COLO668 (cell line): ENCODE measurements around the gene TNNT2.

Experiments
- DNase-seq: peaks from one replicate; lab custom pipeline; 2025; ENCODE audit not compliant: unreplicated experiment; lab: John Stamatoyannopoulos, UW

The TNNT2 gene

DNA sequence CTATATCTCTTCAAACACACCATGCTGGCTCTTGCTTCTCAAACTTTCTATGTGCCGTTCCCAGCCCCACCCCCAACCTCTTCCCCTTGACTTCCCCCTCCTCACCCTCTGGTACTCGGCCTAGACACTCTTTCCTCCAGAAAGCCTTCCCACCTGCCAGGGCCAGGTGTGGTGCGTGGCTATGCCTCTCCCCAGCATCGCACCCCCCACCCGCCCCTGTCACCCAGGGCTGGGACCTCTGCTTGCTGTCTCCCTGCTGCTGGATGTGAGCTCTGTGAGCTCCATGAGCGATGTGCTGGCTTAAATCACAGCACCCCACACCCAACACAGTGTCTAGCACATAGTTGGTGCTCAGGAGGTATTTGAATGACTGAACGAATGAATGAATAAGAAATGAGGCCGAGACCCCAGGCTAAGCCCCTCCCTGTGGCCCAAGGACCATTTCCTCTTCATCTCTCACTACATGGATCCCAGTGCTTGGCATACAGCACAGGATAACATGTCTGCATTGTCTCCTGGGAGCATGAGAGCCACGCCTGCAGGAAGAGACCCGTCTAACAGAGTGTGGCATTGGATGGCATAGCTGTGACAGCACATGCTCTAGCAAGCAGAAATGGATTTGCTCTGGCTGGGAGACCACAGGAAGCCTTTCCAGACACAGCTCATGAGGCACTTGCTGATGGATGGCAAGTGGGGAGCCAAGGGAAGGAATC is 19.7 kb downstream of the TNNT2 start:
- DNase-seq = no peak

DNA sequence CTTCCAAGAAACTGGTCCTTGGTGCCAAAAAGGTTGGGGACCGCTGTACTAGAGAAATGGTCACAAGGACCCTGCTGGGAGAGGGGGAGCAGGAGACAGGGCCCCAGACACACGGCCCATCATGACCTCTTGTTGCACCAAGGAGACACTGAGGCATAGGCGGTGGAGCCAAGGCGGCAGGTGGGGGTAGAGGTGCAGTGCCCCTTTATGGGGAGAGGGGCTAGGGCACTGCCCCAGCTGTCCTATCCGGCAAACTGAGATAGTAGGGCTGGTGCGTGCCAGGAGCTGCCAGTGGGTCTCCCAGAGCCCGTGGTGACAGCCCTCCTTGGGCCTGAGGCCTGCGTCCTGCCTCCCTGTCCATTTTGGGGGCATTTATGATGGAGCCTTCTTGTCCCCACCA is 20.3 kb downstream of the TNNT2 start:
- DNase-seq = no peak

DNA sequence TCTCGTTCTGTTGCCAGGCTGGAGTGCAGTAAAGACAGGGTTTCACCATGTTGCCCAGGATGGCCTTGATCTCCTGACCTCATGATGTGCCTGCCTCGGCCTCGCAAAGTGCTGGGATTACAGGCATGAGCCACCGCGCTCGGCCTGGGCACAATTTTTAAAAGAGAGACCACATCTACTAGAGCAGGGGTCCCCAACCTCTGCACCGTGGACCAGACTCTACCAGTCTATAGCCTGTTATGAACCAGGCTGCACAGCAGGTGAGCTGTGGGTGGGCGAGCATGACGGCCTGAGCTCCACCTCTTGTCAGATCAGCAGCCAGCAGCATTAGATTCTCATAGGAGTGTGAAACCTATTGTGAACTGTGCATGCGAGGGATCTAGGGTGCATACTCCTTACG is 20.8 kb downstream of the TNNT2 start:
- DNase-seq = no peak

GRCh38 chr1:201356236-201356635 is 21.2 kb downstream of the TNNT2 start:
- DNase-seq = no peak

- no peak for DNase-seq
Observed at GRCh38 chr1:201355471-201355870, 22.0 kb downstream of the TNNT2 start.

DNA sequence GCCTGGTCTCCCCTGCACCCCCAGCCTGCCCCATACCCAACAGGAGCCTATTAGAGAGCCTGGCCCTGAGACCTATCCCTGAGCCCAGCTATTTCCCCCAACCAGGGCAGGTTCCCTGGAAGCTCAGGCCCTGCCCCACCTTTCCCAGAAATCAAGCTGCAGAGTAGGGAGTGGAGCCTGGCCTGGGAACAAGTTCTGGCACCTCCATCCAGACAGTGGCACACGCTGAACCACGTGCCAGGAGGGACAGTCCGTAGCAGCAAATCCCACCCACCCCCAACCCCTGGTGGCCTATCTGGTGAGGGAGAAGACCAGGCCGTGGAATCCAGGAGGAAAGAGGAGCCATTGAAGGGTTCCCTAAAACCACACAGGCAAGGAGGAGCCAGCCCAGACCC is 22.6 kb downstream of the TNNT2 start:
- no peak for DNase-seq

DNA sequence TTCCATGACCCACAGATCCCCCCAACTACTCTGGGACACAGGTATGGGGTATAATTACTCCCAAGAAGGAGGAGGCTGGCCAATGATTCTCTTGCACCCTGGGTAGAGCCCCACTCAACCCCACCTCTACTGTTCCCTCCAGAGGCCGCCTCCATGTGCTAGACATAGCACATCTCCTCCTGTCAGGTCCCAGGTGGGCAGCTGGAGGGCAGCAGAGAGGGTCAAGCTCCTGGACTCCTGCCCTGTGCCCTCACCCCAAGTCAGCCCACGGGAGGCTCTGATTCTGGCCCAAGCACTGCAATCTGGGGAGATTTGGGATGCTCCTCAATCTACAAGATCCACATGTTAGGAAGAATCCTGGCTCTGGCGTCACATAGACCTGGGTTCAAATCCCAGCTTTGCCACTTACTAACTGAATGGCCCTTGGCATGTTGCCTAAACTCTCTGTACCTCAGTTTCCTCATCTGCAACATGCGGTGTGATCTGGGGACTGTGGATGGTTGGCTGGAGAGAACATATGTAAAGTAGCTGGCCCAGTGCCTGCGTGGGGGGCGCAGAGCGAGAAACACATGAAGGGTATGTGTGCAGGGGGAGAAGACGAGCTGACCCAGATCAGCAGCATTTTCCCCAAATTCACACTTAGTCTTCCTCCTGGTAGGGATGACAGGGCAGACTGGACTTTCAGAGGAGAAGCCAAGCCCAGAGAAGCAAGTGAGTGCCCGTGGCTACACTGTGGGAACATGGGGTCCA is 23.2 kb downstream of the TNNT2 start:
- DNase-seq = no peak

DNA sequence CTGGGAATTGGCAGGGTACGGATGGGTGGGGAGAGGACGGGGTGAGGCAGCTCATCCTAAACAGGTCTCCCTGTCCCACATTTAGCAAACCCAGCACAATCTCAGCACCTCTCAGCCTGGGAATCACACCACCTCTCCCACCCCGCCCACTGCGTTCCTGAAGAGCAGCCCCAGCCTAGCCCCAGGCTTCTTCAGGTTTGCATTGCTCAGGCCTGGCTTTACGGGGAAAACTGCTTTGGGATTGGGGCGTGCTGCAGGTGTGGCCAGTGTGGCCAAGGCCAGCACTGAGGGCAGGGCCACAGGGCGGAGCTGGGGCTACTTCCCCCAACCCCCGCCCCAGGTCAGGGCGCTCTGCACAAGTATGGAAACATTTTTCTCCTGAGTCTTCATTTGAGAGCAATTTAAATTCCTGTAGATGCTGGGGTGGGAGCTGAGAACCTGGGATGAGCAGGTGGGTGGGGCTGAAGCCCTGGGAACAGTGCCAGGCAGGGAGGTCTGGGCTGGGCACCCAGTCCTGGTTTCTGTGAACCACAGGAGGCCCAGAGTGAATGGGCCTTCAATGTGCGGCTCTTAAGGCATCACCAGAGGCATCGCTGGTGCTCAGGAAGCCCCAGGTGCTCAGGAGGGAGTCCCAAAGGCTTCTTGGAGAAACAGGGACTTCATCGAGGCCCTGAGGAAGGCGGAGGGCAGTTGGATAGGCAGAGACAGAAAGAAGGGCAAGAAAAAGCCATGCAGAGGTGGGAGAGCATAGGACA is 24.1 kb downstream of the TNNT2 start:
- no peak for DNase-seq

- DNase-seq = no peak
Observed at GRCh38 chr1:201351617-201352016, 25.9 kb downstream of the TNNT2 start.

DNA sequence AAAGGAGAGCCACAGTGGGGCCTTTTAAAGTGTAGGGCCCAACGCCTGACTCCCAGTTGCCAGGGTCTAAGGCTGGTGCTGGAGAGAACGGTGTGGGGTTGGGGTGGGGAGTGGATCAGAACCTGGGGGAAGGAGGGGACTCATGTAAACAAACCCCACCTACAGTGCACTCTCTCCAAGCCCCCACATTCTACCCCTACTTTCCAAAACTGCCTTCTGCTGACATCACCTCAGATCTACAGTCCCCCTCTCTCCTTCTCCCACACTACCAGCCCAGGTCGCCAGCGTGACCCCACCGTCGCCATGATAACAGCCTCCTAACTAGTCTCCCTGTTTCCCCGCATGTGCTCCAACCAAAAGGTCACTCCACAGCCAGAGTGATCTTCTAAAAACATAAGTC is 26.6 kb downstream of the TNNT2 start:
- no peak for DNase-seq

DNA sequence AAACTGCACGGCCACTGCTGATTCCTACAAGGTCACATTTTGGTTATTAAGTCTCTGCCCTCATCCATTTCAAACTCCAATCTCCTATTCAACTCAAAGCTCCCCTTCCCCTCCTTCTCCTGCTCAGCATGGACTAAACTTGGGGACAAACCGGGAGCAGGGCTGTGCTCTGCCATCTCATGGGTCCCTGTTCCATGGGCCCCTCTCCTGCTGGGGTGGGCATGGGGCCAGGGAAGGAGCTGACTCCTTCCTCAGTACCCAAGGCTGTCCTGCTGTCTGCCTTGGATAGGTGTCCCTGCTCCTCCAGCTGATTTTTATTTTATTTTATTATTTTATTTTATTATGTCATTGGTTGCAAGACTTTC is 27.1 kb downstream of the TNNT2 start:
- DNase-seq = no peak

DNA sequence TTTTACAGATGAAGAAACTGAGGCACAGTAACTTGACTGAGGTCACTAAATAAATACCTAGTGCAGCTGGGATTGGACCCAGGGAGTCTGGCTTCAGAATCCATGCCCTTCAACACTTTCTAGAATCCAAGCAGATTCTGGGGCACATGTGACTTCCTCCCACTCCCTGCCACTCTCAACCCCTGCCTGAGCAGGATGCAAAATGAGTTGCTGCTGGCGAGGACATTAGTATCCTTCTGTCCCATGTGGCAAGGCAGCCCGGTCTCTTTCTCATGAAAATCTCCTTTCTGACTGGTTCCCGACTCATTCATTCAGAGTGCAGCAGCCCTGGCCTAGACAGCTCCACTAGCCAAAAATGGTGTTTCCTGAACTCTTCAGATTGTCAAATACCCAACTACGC is 28.4 kb downstream of the TNNT2 start:
- DNase-seq = no peak

DNA sequence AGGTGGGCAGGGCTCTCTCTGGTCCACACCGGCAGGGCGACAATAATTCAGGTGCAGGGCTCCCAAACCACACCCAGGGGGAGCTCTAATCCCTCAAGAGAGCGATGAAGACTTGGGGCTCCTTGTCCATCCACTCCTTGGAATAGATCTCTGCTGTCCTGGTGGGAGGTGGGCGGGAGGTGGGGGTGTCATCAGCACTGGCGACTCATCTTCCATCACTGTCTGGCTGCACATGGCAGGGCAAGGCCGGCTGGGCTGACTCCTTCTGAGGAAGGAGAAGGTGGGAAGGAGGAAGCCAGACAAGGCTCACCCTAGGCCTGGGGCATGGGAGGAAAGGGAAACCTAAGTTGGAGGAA is 29.3 kb downstream of the TNNT2 start:
- DNase-seq = peak; percentile 37

- DNase-seq = no peak
Observed at GRCh38 chr1:201347498-201348210, 29.8 kb downstream of the TNNT2 start.

DNA sequence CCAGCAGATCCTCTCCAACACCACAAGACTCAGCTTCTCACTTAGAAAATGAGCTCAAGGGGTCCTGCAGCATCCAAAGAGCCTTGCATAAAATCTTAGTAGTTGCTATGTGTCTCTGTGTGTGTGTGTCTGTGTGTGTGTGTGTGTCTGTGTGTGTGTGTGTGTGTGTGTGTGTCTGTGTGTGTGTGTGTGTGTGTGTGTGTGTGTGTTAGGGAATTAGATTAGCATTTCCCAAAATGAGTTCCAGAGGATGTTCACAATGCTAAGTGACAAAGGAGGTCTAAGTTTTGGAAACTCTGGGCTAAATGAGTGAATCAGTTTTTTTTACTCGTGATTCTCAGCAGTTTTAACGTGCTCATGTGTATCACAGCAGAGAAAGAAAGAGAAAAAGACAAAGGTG is 30.5 kb downstream of the TNNT2 start:
- DNase-seq = no peak

- peak; percentile 37 for DNase-seq
Observed at GRCh38 chr1:201346337-201346939, 31.0 kb downstream of the TNNT2 start.

DNA sequence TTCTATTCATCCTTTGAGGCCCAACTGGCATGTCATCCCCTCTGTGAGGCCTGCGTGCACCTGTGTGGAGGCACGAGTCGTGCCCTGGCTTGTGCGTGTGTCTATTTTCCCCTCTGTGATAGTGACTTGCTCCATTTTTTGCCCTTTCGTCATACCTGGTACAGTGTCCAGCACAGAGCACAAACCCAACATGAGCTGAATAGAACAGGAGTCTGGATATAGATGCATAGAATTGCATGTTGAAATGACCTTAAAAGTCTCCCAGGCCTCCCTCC is 32.5 kb downstream of the TNNT2 start:
- DNase-seq = no peak

GRCh38 chr1:201344206-201345080 is 33.0 kb downstream of the TNNT2 start:
- DNase-seq = no peak

GRCh38 chr1:201341377-201341776 is 36.1 kb downstream of the TNNT2 start:
- no peak for DNase-seq

- no peak for DNase-seq
Observed at GRCh38 chr1:201336711-201337450, 40.6 kb downstream of the TNNT2 start.
